GM23248 (cell line): ENCODE measurements around the gene WDR48. TPM values are rescaled to one million over a fixed set of nuclear protein-coding genes. Genes with fewer than 3 reads are reported as not detected.

Source experiments
- DNase-seq: peaks from one replicate; pipeline ENCODE4 v3.0.0-alpha.2; 2015
- H2AFZ ChIP-seq: fragments of 200-600 bp; sonication (generic); 2 replicates; pipeline ENCODE4 v1.6.1; 2016; ENCODE audit warnings: antibody characterized with exemption
- H3F3A ChIP-seq: fragments of 200-600 bp; sonication (generic); 2 replicates; pipeline ENCODE4 v1.6.1; 2016; ENCODE audit warnings: mild to moderate bottlenecking, antibody characterized with exemption, mixed run types; ENCODE audit not compliant: insufficient read depth
- H3K27ac ChIP-seq: fragments of 200-600 bp; sonication (generic); 2 replicates; pipeline ENCODE4 v1.5.1; 2016; ENCODE audit warnings: mild to moderate bottlenecking
- H3K27me3 ChIP-seq: fragments of 200-600 bp; sonication (generic); replicated peaks from 2 replicates; pipeline ENCODE4 v1.6.1; 2016; ENCODE audit warnings: mild to moderate bottlenecking; ENCODE audit not compliant: insufficient read depth
- H3K36me3 ChIP-seq: fragments of 200-600 bp; sonication (generic); 2 replicates; pipeline ENCODE4 v1.6.1; 2016; ENCODE audit warnings: low read depth, mild to moderate bottlenecking
- H3K4me1 ChIP-seq: fragments of 200-600 bp; sonication (generic); 2 replicates; pipeline ENCODE4 v1.6.1; 2016; ENCODE audit warnings: mild to moderate bottlenecking; ENCODE audit not compliant: insufficient read depth
- H3K4me2 ChIP-seq: fragments of 200-600 bp; sonication (generic); one replicate; pipeline ENCODE4 v1.6.1; 2016; ENCODE audit warnings: mild to moderate bottlenecking; ENCODE audit not compliant: unreplicated experiment
- H3K4me3 ChIP-seq: fragments of 200-600 bp; sonication (generic); 2 replicates; pipeline ENCODE4 v1.5.1; 2016; ENCODE audit warnings: mild to moderate bottlenecking
- H3K79me2 ChIP-seq: fragments of 200-600 bp; sonication (generic); 2 replicates; pipeline ENCODE4 v1.6.1; 2016; ENCODE audit warnings: mild to moderate bottlenecking; ENCODE audit not compliant: insufficient read depth
- H3K9ac ChIP-seq: fragments of 200-600 bp; sonication (generic); 2 replicates; pipeline ENCODE4 v1.6.1; 2016; ENCODE audit warnings: mild to moderate bottlenecking
- H3K9me2 ChIP-seq: fragments of 200-600 bp; sonication (generic); 2 replicates; pipeline ENCODE4 v1.6.1; 2016; ENCODE audit warnings: mixed run types, mild to moderate bottlenecking, moderate library complexity; ENCODE audit not compliant: insufficient read depth
- H3K9me3 ChIP-seq: fragments of 200-600 bp; sonication (generic); one replicate; pipeline ENCODE4 v1.6.1; 2017; ENCODE audit warnings: low read depth
- H4K20me1 ChIP-seq: fragments of 200-600 bp; sonication (generic); 2 replicates; pipeline ENCODE4 v1.6.0; 2016; ENCODE audit not compliant: insufficient read depth
- EZH2 ChIP-seq: fragments of 200-600 bp; sonication (generic); IDR thresholded peaks from 2 replicates; pipeline ENCODE4 v1.6.1; 2018; ENCODE audit warnings: antibody characterized with exemption, mild to moderate bottlenecking; ENCODE audit not compliant: insufficient read depth, poor library complexity, severe bottlenecking
- EZH2phosphoT487 ChIP-seq: fragments of 200-600 bp; sonication (generic); IDR thresholded peaks from 2 replicates; pipeline ENCODE4 v1.6.1; 2018; ENCODE audit warnings: antibody characterized with exemption, moderate library complexity, mild to moderate bottlenecking, low read depth; ENCODE audit not compliant: insufficient read depth
- WGBS, 2 experiments: methylation state at CpG; one replicate each; pipeline ENCODE4 v1.1.6; 2015 to 2017; ENCODE audit warnings: low lambda C conversion rate in 2 of 2, low coverage in 1 of 2; ENCODE audit errors: missing lambda C conversion rate in 2 of 2; 5-methylcytosine and 5-hydroxymethylcytosine counted together
- in situ Hi-C: fragments of 300-500 bp; cut with MboI; formaldehyde crosslinking; loops from 2 replicates; pipeline ENCODE4 v1.15.0; 2020
- polyA plus RNA-seq: library from polyadenylated mRNA; unstranded; fragments of >200 nt; fragmentation: Nextera tagmentation; extraction: Ambion mirVana; gene quantifications from 2 replicates; pipeline ENCODE4 v1.2.1, GENCODE V29; 2016
- total RNA-seq: library from RNA; depleted of rRNA; stranded (reverse); fragments of >200 nt; shearing (Covaris generic); gene quantifications from 2 replicates; pipeline ENCODE4 v1.2.3, GENCODE V29; 2014

Gene WDR48
- total and polyA plus RNA-seq, 2 experiments from 2014 or later = 25.7 to 29.7 TPM

DNA sequence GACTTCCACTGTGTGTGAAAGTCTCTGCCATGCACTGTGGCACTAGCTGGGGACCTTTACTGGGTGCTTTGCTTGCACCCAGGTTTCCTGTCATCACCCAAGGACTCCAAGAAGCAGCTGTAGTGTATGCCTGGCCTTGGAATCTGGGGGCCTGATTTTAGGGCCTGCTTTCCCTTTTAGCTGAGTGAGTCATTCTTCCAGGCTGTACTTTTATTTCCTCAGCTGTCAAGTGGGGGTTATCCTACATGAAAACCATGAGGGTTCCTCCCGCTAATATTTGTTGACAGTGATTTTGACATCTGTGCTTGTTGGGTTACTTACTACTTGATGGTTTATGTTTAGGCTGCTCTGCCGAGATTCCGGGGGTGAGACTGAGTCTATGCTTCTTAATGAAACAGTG is 37.1 kb downstream of the WDR48 start:
- no peak overlapping the region for H3K4me3 ChIP-seq
- WGBS, 2 experiments = 76 to 83% methylated on average over 3 of the region's 3 CpGs
- no peaks in the 10 kb centered on the region for H3K79me2 ChIP-seq
- no peak overlapping the region for H3K9ac ChIP-seq
- H3K4me2 ChIP-seq = no peak overlapping the region
- no peaks in the 10 kb centered on the region for H3K4me1 ChIP-seq
- H3K36me3 ChIP-seq = peaks cover 39% of the 10 kb centered on the region
- no peak for TF ChIP-seq EZH2
- no peak for TF ChIP-seq EZH2phosphoT487
- no peaks in the 10 kb centered on the region for H3K9me3 ChIP-seq
- no peak overlapping the region for H2AFZ ChIP-seq
- no peaks in the 10 kb centered on the region for H3K9me2 ChIP-seq
- H4K20me1 ChIP-seq = no peaks in the 10 kb centered on the region
- H3K27me3 ChIP-seq = no peaks in the 10 kb centered on the region
- no peak overlapping the region for H3K27ac ChIP-seq
- peak; percentile 14 for DNase-seq
- in situ Hi-C loops = no loop called here
- no peaks in the 10 kb centered on the region for H3F3A ChIP-seq

DNA sequence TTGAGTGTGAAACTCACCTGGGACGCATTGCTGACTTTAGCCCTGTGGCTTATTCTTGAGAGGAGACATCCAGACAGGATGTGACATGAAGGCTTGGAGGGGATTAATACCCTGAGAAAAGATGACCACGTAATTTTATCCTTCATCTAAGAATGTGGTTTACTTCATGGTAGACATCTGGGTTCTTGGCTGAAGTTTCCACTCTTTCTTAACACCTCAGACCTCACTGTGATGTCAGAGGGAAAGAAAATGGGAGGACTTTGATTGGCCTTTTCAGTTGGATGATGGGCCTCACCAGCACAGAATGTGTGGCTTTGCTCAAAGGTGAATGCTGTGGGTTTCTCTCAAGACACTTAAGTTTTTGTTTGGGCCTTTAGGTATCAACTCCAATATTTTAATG is 39.1 kb downstream of the WDR48 start:
- Histone ChIP-seq H3K27me3 (no peaks in the 10 kb centered on the region), H4K20me1 (no peaks in the 10 kb centered on the region), H3K36me3 (peaks cover 46% of the 10 kb centered on the region), H3F3A (peaks cover 13% of the 10 kb centered on the region; the same call in 1 of the 2 replicates), H3K9me2 (no peaks in the 10 kb centered on the region), H3K9me3 (no peaks in the 10 kb centered on the region), H3K4me2 (no peak overlapping the region), H3K4me1 (no peaks in the 10 kb centered on the region), H3K27ac (no peak overlapping the region), H3K79me2 (no peaks in the 10 kb centered on the region), H2AFZ (no peak overlapping the region), H3K9ac (no peak overlapping the region), H3K4me3 (no peak overlapping the region)
- in situ Hi-C loops = loop anchor here (10.0 kb wide), 1 partner anchor 194 kb away; the partner anchor contains the start of gene CX3CR1
- no peak for DNase-seq
- no peak for TF ChIP-seq EZH2phosphoT487
- TF ChIP-seq EZH2 = no peak
- 95 to 96% methylated on average over 2 of the region's 2 CpGs for WGBS, 2 experiments

DNA sequence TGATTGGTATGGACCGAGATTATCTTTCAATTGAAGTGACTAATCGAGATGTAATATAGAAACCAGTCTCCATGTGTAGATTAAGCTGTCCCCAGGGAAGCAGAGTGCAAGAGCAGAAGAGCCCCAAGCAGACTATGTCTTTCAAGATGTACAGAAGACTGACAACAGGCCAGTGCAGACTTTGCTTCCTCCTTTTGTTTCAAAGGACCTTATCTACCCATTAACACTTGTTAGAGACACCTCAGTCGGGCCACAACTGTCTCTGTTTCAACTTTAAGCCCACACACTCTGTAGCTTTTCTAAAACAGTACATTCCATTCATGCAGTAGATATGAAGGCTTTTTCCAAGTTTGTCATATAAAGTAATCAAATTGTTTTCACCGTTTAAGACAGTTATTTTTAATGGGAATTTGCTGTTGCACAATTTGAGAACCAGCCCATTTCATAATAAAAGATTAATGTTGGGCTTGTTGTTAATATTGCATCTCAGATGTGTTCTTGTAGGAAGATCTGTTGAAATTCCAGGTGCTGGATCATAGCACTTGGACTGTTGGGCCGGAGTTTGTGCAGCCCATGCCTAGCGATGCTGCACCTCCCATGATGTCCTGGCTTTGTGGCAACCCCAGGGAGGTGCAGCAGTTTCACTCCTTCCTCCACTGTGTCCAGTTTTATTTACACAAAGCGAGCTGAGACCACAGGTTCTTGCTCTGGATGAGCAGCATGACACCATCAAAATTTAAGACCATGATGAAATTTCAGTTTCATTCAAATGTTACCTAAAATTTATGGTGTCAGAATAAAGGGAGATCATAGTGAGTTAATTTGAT is 43.2 kb downstream of the WDR48 start:
- WGBS, 2 experiments = 72 to 76% methylated on average over 7 of the region's 7 CpGs
- H3K4me1 ChIP-seq = peaks cover 7% of the 10 kb centered on the region; the same call in 1 of the 2 replicates
- peaks cover 38% of the 10 kb centered on the region for H3K36me3 ChIP-seq
- peaks cover 14% of the 10 kb centered on the region for H3F3A ChIP-seq
- in situ Hi-C loops = loop anchor here (10.0 kb wide), 1 partner anchor 190 kb away; the partner anchor contains the start of gene CX3CR1
- no peak overlapping the region for H3K9ac ChIP-seq
- DNase-seq = no peak
- no peak overlapping the region for H3K27ac ChIP-seq
- H3K79me2 ChIP-seq = no peaks in the 10 kb centered on the region
- no peaks in the 10 kb centered on the region for H3K9me2 ChIP-seq
- no peaks in the 10 kb centered on the region for H3K27me3 ChIP-seq
- H3K4me3 ChIP-seq = no peak overlapping the region
- no peak for TF ChIP-seq EZH2phosphoT487
- no peak for TF ChIP-seq EZH2
- H4K20me1 ChIP-seq = no peaks in the 10 kb centered on the region
- H2AFZ ChIP-seq = no peak overlapping the region
- no peaks in the 10 kb centered on the region for H3K9me3 ChIP-seq
- H3K4me2 ChIP-seq = no peak overlapping the region

DNA sequence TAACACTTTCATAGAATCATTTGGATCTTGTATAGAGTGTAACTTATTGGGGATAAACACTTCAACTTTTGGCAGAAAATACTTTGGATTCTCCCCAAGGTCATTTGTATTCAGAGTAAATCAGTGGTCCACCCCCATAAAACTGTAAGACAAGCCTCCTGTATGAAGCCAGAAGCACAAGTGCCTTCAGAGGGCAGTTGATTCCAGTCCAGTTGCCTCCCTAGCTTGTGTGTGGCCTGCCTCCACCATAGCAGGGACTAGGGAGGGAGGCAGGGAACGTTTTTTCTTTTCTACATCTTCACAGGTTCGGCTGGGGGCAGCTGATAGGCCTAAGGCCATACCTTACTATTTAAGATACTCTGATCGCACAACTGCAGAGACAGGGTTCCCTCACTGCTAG is 44.0 kb downstream of the WDR48 start:
- peaks cover 35% of the 10 kb centered on the region for H3K36me3 ChIP-seq

More for the DNA sequence above, 44.0 kb downstream of the WDR48 start:
- peaks cover 14% of the 10 kb centered on the region for H3F3A ChIP-seq
- H3K9ac ChIP-seq = no peak overlapping the region
- no peaks in the 10 kb centered on the region for H3K27me3 ChIP-seq
- no peaks in the 10 kb centered on the region for H3K9me3 ChIP-seq
- H3K4me3 ChIP-seq = no peak overlapping the region
- H3K9me2 ChIP-seq = no peaks in the 10 kb centered on the region
- H3K79me2 ChIP-seq = peaks cover 4% of the 10 kb centered on the region; the same call in 1 of the 2 replicates
- H2AFZ ChIP-seq = no peak overlapping the region
- H3K4me2 ChIP-seq = no peak overlapping the region
- 65 to 70% methylated on average over 3 of the region's 3 CpGs for WGBS, 2 experiments
- no peak for DNase-seq
- TF ChIP-seq EZH2phosphoT487 = no peak
- no peak for TF ChIP-seq EZH2
- H4K20me1 ChIP-seq = no peaks in the 10 kb centered on the region
- peaks cover 7% of the 10 kb centered on the region; the same call in 1 of the 2 replicates for H3K4me1 ChIP-seq
- in situ Hi-C loops = loop anchor here (10.0 kb wide), 1 partner anchor 189 kb away; the partner anchor contains the start of gene CX3CR1
- H3K27ac ChIP-seq = no peak overlapping the region
